GM12892 (cell line): ENCODE results near the gene SNAI3.

Experiments
- POLR2A ChIP-seq: IDR thresholded peaks from 2 replicates; pipeline ENCODE4 v1.6.1; 2011; ENCODE audit warnings: low read depth, low read length, control low read depth
- POLR2AphosphoS5 ChIP-seq: IDR thresholded peaks from 2 replicates; pipeline ENCODE4 v1.6.1; 2011; ENCODE audit warnings: low read depth, low read length, control low read depth
- TAF1 ChIP-seq: IDR thresholded peaks from 2 replicates; pipeline ENCODE4 v1.6.1; 2011; ENCODE audit warnings: low read depth, mild to moderate bottlenecking, control low read depth, low read length, borderline replicate concordance

GRCh38 chr16:88655733-88656281 is 30.5 kb downstream of the SNAI3 start:
- TF ChIP-seq POLR2A (no peak), POLR2AphosphoS5 (no peak), TAF1 (no peak)
